K562 (cell line): Measurements from ENCODE around the gene GTF2H4. TPM values are rescaled to one million over a fixed set of nuclear protein-coding genes. Genes with fewer than 3 reads are reported as not detected.

ENCODE experiments used
- ASH1L ChIP-seq: fragments of 450-650 bp; IDR thresholded peaks from 2 replicates; pipeline ENCODE4 v1.6.1; 2018; ENCODE audit warnings: borderline replicate concordance, mild to moderate bottlenecking, low read depth; ENCODE audit not compliant: partially characterized antibody
- CBX3 ChIP-seq, 2 experiments: IDR thresholded peaks; 1 replicate in 1 of 2; 2 replicates in 1 of 2; pipeline ENCODE4 v1.6.1; 2012; ENCODE audit warnings: inconsistent platforms in 2 of 2, low read length in 2 of 2, borderline replicate concordance in 1 of 2, control low read depth in 1 of 2
- CREBBP ChIP-seq: IDR thresholded peaks from one replicate; pipeline ENCODE4 v1.6.1; 2012; ENCODE audit warnings: low read depth, mild to moderate bottlenecking, control low read depth, inconsistent platforms, low read length
- DNMT1 ChIP-seq: fragments of 450-650 bp; IDR thresholded peaks from 2 replicates; pipeline ENCODE4 v1.6.1; 2016; ENCODE audit warnings: antibody characterized with exemption, mild to moderate bottlenecking
- GMEB1 ChIP-seq: fragments of 250-450 bp; sonication (Bioruptor Pico); IDR thresholded peaks from 2 replicates; pipeline ENCODE4 v1.4.0; 2020; ENCODE audit warnings: mild to moderate bottlenecking
- HES1 ChIP-seq: fragments of 450-650 bp; IDR thresholded peaks from 2 replicates; pipeline ENCODE4 v1.6.1; 2016; ENCODE audit warnings: low read depth, mild to moderate bottlenecking, moderate library complexity
- HNRNPL ChIP-seq: fragments of 200-400 bp; formaldehyde crosslinking; IDR thresholded peaks from 2 replicates; pipeline ENCODE4 v1.6.1; 2017; ENCODE audit warnings: low read depth, mild to moderate bottlenecking, low read length
- HNRNPLL ChIP-seq: fragments of 200-400 bp; formaldehyde crosslinking; IDR thresholded peaks from 2 replicates; pipeline ENCODE4 v1.6.1; 2017; ENCODE audit warnings: low read length, low read depth, mild to moderate bottlenecking; ENCODE audit not compliant: poor library complexity, severe bottlenecking
- JUN ChIP-seq, 2 experiments: sonication (generic) in 1 of 2; formaldehyde crosslinking in 1 of 2; IDR thresholded peaks; 2 replicates each; pipeline versions ENCODE4 v1.6.1 to v1.8.0; 2012 to 2022; ENCODE audit warnings: borderline replicate concordance in 2 of 2, mild to moderate bottlenecking in 2 of 2, improper control_type of control experiment in 1 of 2, low read depth in 1 of 2, low read length in 1 of 2, missing genetic modification reagents in 1 of 2
- NR2F6 ChIP-seq: fragments of 450-650 bp; formaldehyde crosslinking; IDR thresholded peaks from 2 replicates; pipeline ENCODE4 v1.4.0; 2020; ENCODE audit warnings: mild to moderate bottlenecking
- RBM14 ChIP-seq: fragments of 200-400 bp; formaldehyde crosslinking; IDR thresholded peaks from 2 replicates; pipeline ENCODE4 v1.6.1; 2018; ENCODE audit warnings: low read depth, mild to moderate bottlenecking, low read length, moderate library complexity, borderline replicate concordance; ENCODE audit not compliant: insufficient read depth
- RFX5 ChIP-seq: IDR thresholded peaks from 2 replicates; pipeline ENCODE4 v1.6.1; 2011; ENCODE audit warnings: low read depth, mild to moderate bottlenecking, improper control_type of control experiment, low read length
- SLC30A9 ChIP-seq: fragments of 250-450 bp; sonication (Bioruptor Pico); IDR thresholded peaks from 2 replicates; pipeline ENCODE4 v1.8.0; 2022; ENCODE audit warnings: mild to moderate bottlenecking, moderate library complexity
- ZNF121 ChIP-seq: sonication (generic); formaldehyde crosslinking; conservative IDR thresholded peaks from 2 replicates; pipeline ENCODE4 v1.8.0; 2022; ENCODE audit warnings: missing genetic modification reagents
- ZNF146 ChIP-seq: IDR thresholded peaks from one replicate; pipeline ENCODE4 v1.6.1; 2018; ENCODE audit warnings: missing compliant biosample characterization; ENCODE audit not compliant: unreplicated experiment
- ZNF347 ChIP-seq: fragments of 450-650 bp; formaldehyde crosslinking; IDR thresholded peaks from 2 replicates; pipeline ENCODE4 v1.4.0; 2020; ENCODE audit warnings: low read depth, mild to moderate bottlenecking, moderate library complexity
- ZNF766 ChIP-seq: fragments of 200-800 bp; sonication (Bioruptor generic); conservative IDR thresholded peaks from 2 replicates; pipeline ENCODE4 v1.6.1; 2016; ENCODE audit warnings: missing genetic modification characterization, missing compliant biosample characterization
- polyA plus RNA-seq, 8 experiments: library from polyadenylated mRNA; depleted of rRNA in 4 of 8; stranded (reverse) in 5 of 8; unstranded in 3 of 8; fragments of >200 nt; fragmentation: Nextera tagmentation in 2 of 8; fragmentation: Illumina TruSeq in 1 of 8; extraction: Ambion mirVana in 2 of 8; extraction: Trizol in 1 of 8; gene quantifications; 2 replicates each; pipeline versions ENCODE4 v1.2.1 to v1.2.3, GENCODE V29; 2011 to 2014; ENCODE audit warnings: inconsistent platforms in 1 of 8, missing spikeins in 1 of 8
- total RNA-seq, 7 experiments: library from RNA; depleted of rRNA in 6 of 7; stranded (reverse); fragments of >200 nt in 6 of 7; fragmentation: Illumina TruSeq in 2 of 7; extraction: Trizol in 2 of 7; gene quantifications; 2 replicates each; pipeline versions ENCODE4 v1.2.1 to v1.2.3, GENCODE V29; 2011 to 2021; ENCODE audit warnings: low replicate concordance in 1 of 7
- TF ChIP-seq, protein P1 (sequence below), 2 experiments: fragments of 150-350 bp in 1 of 2; IDR thresholded peaks; 2 replicates each; pipeline ENCODE4 v1.6.1; 2012 to 2016; ENCODE audit warnings: low read depth in 2 of 2, low read length in 2 of 2, mild to moderate bottlenecking in 1 of 2, moderate library complexity in 1 of 2
- TF ChIP-seq, protein P2 (sequence below): fragments of 450-650 bp; IDR thresholded peaks from 2 replicates; pipeline ENCODE4 v1.6.1; 2017; ENCODE audit warnings: antibody characterized with exemption

The GTF2H4 gene
- total and polyA plus RNA-seq, 9 of the 15 experiments (the other 6 are each of a cell fraction or from before 2014, with no cell fraction given), result 3.6 to 86.1 (median 39.6) TPM

- TF ChIP-seq HES1 (no peak), SLC30A9 (0 out of 2 replicates have a peak, but pooled peaks have one; percentile 30), ZNF766 (CRISPR knock-in tag) (no peak), ZNF347 (CRISPR knock-in tag) (no peak), GMEB1 (CRISPR knock-in tag) (no peak), CREBBP (no peak), HNRNPLL (no peak), HNRNPL (no peak), ZNF146 (no peak), NR2F6 (CRISPR knock-in tag) (no peak), ASH1L (peak; percentile 16), ZNF121 (CRISPR knock-in tag) (no peak), DNMT1 (no peak), JUN (IDR thresholded peaks at IDR 0.05; ENCODE audit: borderline replicate concordance, low read depth, low read length) (no peak), JUN (CRISPR knock-in tag; IDR thresholded peaks at IDR 0.05; ENCODE audit: borderline replicate concordance) (0 out of 2 replicates have a peak, but pooled peaks have one; percentile 63), CBX3 (IDR thresholded peaks at IDR 0.05; ENCODE audit: borderline replicate concordance in 1 of 2, low read length in 2 of 2) (no peak), RFX5 (no peak), RBM14 (no peak)
- TF ChIP-seq, protein P1, sequence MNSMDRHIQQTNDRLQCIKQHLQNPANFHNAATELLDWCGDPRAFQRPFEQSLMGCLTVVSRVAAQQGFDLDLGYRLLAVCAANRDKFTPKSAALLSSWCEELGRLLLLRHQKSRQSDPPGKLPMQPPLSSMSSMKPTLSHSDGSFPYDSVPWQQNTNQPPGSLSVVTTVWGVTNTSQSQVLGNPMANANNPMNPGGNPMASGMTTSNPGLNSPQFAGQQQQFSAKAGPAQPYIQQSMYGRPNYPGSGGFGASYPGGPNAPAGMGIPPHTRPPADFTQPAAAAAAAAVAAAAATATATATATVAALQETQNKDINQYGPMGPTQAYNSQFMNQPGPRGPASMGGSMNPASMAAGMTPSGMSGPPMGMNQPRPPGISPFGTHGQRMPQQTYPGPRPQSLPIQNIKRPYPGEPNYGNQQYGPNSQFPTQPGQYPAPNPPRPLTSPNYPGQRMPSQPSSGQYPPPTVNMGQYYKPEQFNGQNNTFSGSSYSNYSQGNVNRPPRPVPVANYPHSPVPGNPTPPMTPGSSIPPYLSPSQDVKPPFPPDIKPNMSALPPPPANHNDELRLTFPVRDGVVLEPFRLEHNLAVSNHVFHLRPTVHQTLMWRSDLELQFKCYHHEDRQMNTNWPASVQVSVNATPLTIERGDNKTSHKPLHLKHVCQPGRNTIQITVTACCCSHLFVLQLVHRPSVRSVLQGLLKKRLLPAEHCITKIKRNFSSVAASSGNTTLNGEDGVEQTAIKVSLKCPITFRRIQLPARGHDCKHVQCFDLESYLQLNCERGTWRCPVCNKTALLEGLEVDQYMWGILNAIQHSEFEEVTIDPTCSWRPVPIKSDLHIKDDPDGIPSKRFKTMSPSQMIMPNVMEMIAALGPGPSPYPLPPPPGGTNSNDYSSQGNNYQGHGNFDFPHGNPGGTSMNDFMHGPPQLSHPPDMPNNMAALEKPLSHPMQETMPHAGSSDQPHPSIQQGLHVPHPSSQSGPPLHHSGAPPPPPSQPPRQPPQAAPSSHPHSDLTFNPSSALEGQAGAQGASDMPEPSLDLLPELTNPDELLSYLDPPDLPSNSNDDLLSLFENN (IDR thresholded peaks at IDR 0.05; ENCODE audit: low read depth in 2 of 2, low read length in 2 of 2), result no peak
- TF ChIP-seq, protein P2, sequence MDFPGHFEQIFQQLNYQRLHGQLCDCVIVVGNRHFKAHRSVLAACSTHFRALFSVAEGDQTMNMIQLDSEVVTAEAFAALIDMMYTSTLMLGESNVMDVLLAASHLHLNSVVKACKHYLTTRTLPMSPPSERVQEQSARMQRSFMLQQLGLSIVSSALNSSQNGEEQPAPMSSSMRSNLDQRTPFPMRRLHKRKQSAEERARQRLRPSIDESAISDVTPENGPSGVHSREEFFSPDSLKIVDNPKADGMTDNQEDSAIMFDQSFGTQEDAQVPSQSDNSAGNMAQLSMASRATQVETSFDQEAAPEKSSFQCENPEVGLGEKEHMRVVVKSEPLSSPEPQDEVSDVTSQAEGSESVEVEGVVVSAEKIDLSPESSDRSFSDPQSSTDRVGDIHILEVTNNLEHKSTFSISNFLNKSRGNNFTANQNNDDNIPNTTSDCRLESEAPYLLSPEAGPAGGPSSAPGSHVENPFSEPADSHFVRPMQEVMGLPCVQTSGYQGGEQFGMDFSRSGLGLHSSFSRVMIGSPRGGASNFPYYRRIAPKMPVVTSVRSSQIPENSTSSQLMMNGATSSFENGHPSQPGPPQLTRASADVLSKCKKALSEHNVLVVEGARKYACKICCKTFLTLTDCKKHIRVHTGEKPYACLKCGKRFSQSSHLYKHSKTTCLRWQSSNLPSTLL, result no peak
Measured at GRCh38 chr6:30885481-30885998, 22.5 kb upstream of the GTF2H4 start (continued).
